Neural progenitor cell (in vitro differentiated cells): ENCODE data around the gene GALNT8. TPM values are rescaled to one million over a fixed set of nuclear protein-coding genes. Genes with fewer than 3 reads are reported as not detected.

Experiments
- DNase-seq: peaks from one replicate; pipeline ENCODE4 v3.0.0-alpha.2; 2016; ENCODE audit warnings: low spot score
- H2AFZ ChIP-seq: fragments of 200-600 bp; sonication (generic); replicated peaks from 2 replicates; pipeline ENCODE4 v1.6.1; 2016; ENCODE audit warnings: antibody characterized with exemption
- H3F3A ChIP-seq: fragments of 200-600 bp; sonication (generic); 2 replicates; pipeline ENCODE4 v1.6.1; 2016; ENCODE audit warnings: antibody characterized with exemption, low read depth
- H3K27ac ChIP-seq: fragments of 200-600 bp; sonication (generic); 2 replicates; pipeline ENCODE4 v1.5.1; 2016; ENCODE audit warnings: mild to moderate bottlenecking
- H3K27me3 ChIP-seq: fragments of 200-600 bp; sonication (generic); 2 replicates; pipeline ENCODE4 v1.6.1; 2016; ENCODE audit warnings: mild to moderate bottlenecking, moderate library complexity
- H3K36me3 ChIP-seq: fragments of 200-600 bp; sonication (generic); 2 replicates; pipeline ENCODE4 v1.5.1; 2016
- H3K4me1 ChIP-seq: fragments of 200-600 bp; sonication (generic); 2 replicates; pipeline ENCODE4 v1.6.1; 2016; ENCODE audit warnings: mixed run types
- H3K4me2 ChIP-seq: fragments of 200-600 bp; sonication (generic); 2 replicates; pipeline ENCODE4 v1.6.1; 2016
- H3K4me3 ChIP-seq: fragments of 200-600 bp; sonication (generic); 2 replicates; pipeline ENCODE4 v1.5.1; 2016
- H3K79me2 ChIP-seq: fragments of 200-600 bp; sonication (generic); 2 replicates; pipeline ENCODE4 v1.6.1; 2016; ENCODE audit warnings: low read depth
- H3K9ac ChIP-seq: fragments of 200-600 bp; sonication (generic); 2 replicates; pipeline ENCODE4 v1.6.1; 2016
- H3K9me3 ChIP-seq: fragments of 200-600 bp; sonication (generic); 2 replicates; pipeline ENCODE4 v1.5.1; 2016; ENCODE audit warnings: low read depth
- H4K20me1 ChIP-seq: fragments of 200-600 bp; sonication (generic); 2 replicates; pipeline ENCODE4 v1.6.1; 2016; ENCODE audit warnings: low read depth
- H3K27ac Mint-ChIP-seq: 3 replicates; pipeline ENCODE4 v1.8.0; 2021; ENCODE audit warnings: mixed read lengths
- H3K27me3 Mint-ChIP-seq: 2 replicates; pipeline ENCODE4 v1.8.0; 2022; ENCODE audit warnings: low read depth, mild to moderate bottlenecking, inconsistent platforms, moderate library complexity, mixed read lengths; ENCODE audit not compliant: insufficient read depth
- H3K36me3 Mint-ChIP-seq: 3 replicates; pipeline ENCODE4 v1.8.0; 2021; ENCODE audit warnings: mixed read lengths
- H3K4me1 Mint-ChIP-seq: 3 replicates; pipeline ENCODE4 v1.8.0; 2021; ENCODE audit warnings: mixed read lengths
- H3K4me3 Mint-ChIP-seq: 3 replicates; pipeline ENCODE4 v1.8.0; 2021; ENCODE audit warnings: mild to moderate bottlenecking, moderate library complexity, mixed read lengths
- H3K9me3 Mint-ChIP-seq: 3 replicates; pipeline ENCODE4 v1.8.0; 2020; ENCODE audit warnings: mixed read lengths
- CTCF ChIP-seq: fragments of 200-600 bp; sonication (generic); IDR thresholded peaks from 2 replicates; pipeline ENCODE4 v1.5.1; 2017; ENCODE audit warnings: antibody characterized with exemption, mild to moderate bottlenecking
- EZH2 ChIP-seq: fragments of 200-600 bp; sonication (generic); IDR thresholded peaks from 2 replicates; pipeline ENCODE4 v1.6.1; 2017; ENCODE audit warnings: antibody characterized with exemption, mild to moderate bottlenecking, moderate library complexity
- EZH2phosphoT487 ChIP-seq: fragments of 200-600 bp; sonication (generic); IDR thresholded peaks from 2 replicates; pipeline ENCODE4 v1.6.1; 2017; ENCODE audit warnings: antibody characterized with exemption
- total RNA-seq: library from RNA; depleted of rRNA; stranded (reverse); fragments of >200 nt; gene quantifications from 2 replicates; pipeline ENCODE4 v1.2.3, GENCODE V29; 2015; ENCODE audit warnings: low replicate concordance

Gene GALNT8
- total RNA-seq, 1 donor from 2014 or later = 2.6 TPM

- no peaks in the 10 kb centered on the region for H3K36me3 ChIP-seq
- no peaks in the 10 kb centered on the region for H3K79me2 ChIP-seq
- no peak for TF ChIP-seq EZH2phosphoT487
- no peak for TF ChIP-seq CTCF
- no peak for TF ChIP-seq EZH2
- H3K9me3 ChIP-seq = no peaks in the 10 kb centered on the region
- H4K20me1 ChIP-seq = no peaks in the 10 kb centered on the region
- Mint-ChIP-seq H3K4me1 (peaks cover 34% of the 10 kb centered on the region), H3K27me3 (peaks cover 2% of the 10 kb centered on the region), H3K9me3 (no peaks in the 10 kb centered on the region), H3K4me3 (no peak overlapping the region), H3K36me3 (no peaks in the 10 kb centered on the region), H3K27ac (no peak overlapping the region)
- H3F3A ChIP-seq = no peaks in the 10 kb centered on the region
- H3K27me3 ChIP-seq = no peaks in the 10 kb centered on the region
- H3K9ac ChIP-seq = no peak overlapping the region
- H3K4me3 ChIP-seq = no peak overlapping the region
- DNase-seq = no peak
- no peak overlapping the region for H3K27ac ChIP-seq
- no peak overlapping the region for H3K4me2 ChIP-seq
- H2AFZ ChIP-seq = no peak overlapping the region
- peaks cover 14% of the 10 kb centered on the region for H3K4me1 ChIP-seq
Measured at GRCh38 chr12:4817880-4818279, 97.7 kb downstream of the GALNT8 start.

GRCh38 chr12:4819654-4820053 is 99.5 kb downstream of the GALNT8 start:
- Mint-ChIP-seq H3K36me3 (no peaks in the 10 kb centered on the region), H3K4me3 (no peak overlapping the region), H3K4me1 (peaks cover 23% of the 10 kb centered on the region), H3K9me3 (no peaks in the 10 kb centered on the region), H3K27me3 (no peaks in the 10 kb centered on the region), H3K27ac (no peak overlapping the region)
- Histone ChIP-seq H3K27me3 (no peaks in the 10 kb centered on the region), H3F3A (no peaks in the 10 kb centered on the region), H3K9ac (no peak overlapping the region), H3K4me2 (no peak overlapping the region), H3K27ac (no peak overlapping the region), H3K4me1 (peaks cover 11% of the 10 kb centered on the region), H2AFZ (no peak overlapping the region), H3K36me3 (no peaks in the 10 kb centered on the region), H3K9me3 (no peaks in the 10 kb centered on the region), H4K20me1 (no peaks in the 10 kb centered on the region), H3K4me3 (no peak overlapping the region), H3K79me2 (no peaks in the 10 kb centered on the region)
- TF ChIP-seq CTCF = no peak
- TF ChIP-seq EZH2 = no peak
- no peak for TF ChIP-seq EZH2phosphoT487
- no peak for DNase-seq

- TF ChIP-seq EZH2 (no peak), CTCF (no peak), EZH2phosphoT487 (no peak)
- no peak overlapping the region for H3K4me3 ChIP-seq
- H3K36me3 Mint-ChIP-seq = no peaks in the 10 kb centered on the region
- no peaks in the 10 kb centered on the region for H3K9me3 ChIP-seq
- no peak overlapping the region for H2AFZ ChIP-seq
- no peak overlapping the region for H3K4me3 Mint-ChIP-seq
- H3K27me3 Mint-ChIP-seq = no peaks in the 10 kb centered on the region
- no peaks in the 10 kb centered on the region for H3K79me2 ChIP-seq
- no peaks in the 10 kb centered on the region for H4K20me1 ChIP-seq
- H3K9me3 Mint-ChIP-seq = no peaks in the 10 kb centered on the region
- H3K27ac Mint-ChIP-seq = no peak overlapping the region
- no peaks in the 10 kb centered on the region for H3K36me3 ChIP-seq
- peaks cover 11% of the 10 kb centered on the region for H3K4me1 ChIP-seq
- no peak for DNase-seq
- H3K4me2 ChIP-seq = no peak overlapping the region
- no peak overlapping the region for H3K27ac ChIP-seq
- no peaks in the 10 kb centered on the region for H3K27me3 ChIP-seq
- peaks cover 21% of the 10 kb centered on the region for H3K4me1 Mint-ChIP-seq
- H3K9ac ChIP-seq = no peak overlapping the region
- H3F3A ChIP-seq = no peaks in the 10 kb centered on the region
Measured at GRCh38 chr12:4820971-4821370, 100.8 kb downstream of the GALNT8 start.

Other genes with a start within 250 kb of the GALNT8 start
- 130 and 189 TPM in 2 replicates for gene RAD51AP1, start 181.5 kb upstream of the GALNT8 start, total RNA-seq
- 15.2 and 20.5 TPM in 2 replicates for gene DYRK4, start 158.2 kb upstream of the GALNT8 start, total RNA-seq
- gene AKAP3, start 71.3 kb upstream of the GALNT8 start, total RNA-seq = 2.4 and 3.0 TPM in 2 replicates
- gene NDUFA9, start 71.3 kb upstream of the GALNT8 start, total RNA-seq = 46.4 and 67.7 TPM in 2 replicates
- 1.4 and 3.1 TPM in 2 replicates for gene KCNA1, start 189.5 kb downstream of the GALNT8 start, total RNA-seq